Epithelial cell of proximal tubule (primary cell): ENCODE results near the gene PRR20G. TPM values are rescaled to one million over a fixed set of nuclear protein-coding genes. Genes with fewer than 3 reads are reported as not detected.
"Not testable (repeated sequence)": the region's sequence is repeated elsewhere in the genome, so short reads cannot be mapped to it uniquely, and the experiment has no call there.

Experiments used
- DNase-seq: peaks from one replicate; pipeline ENCODE4 v3.0.0-alpha.2; 2011; ENCODE audit warnings: low read depth
- H3K4me3 ChIP-seq: 2 replicates; pipeline ENCODE4 v1.5.1; 2011; ENCODE audit warnings: low read depth, mild to moderate bottlenecking, low read length
- CTCF ChIP-seq: conservative IDR thresholded peaks from 2 replicates; pipeline ENCODE4 v1.5.1; 2012; ENCODE audit warnings: low read depth, mild to moderate bottlenecking, low read length
- total RNA-seq: library from RNA; depleted of rRNA; stranded (reverse); fragments of >200 nt; gene quantifications from 2 replicates; pipeline ENCODE4 v1.2.3, GENCODE V29; 2015

Gene PRR20G
- total RNA-seq, 1 donor from 2014 or later, result not detected

GRCh38 chr3:127312818-127313217 lies 25.0 kb upstream of the PRR20G start:
- DNase-seq, result no peak
- TF ChIP-seq CTCF, result no peak
- H3K4me3 ChIP-seq, result no peak overlapping the region

GRCh38 chr3:127308821-127309220 lies 21.0 kb upstream of the PRR20G start:
- not testable (repeated sequence) for DNase-seq, H3K4me3 ChIP-seq

GRCh38 chr3:127307916-127308315 lies 20.1 kb upstream of the PRR20G start:
- TF ChIP-seq CTCF, result no peak
- H3K4me3 ChIP-seq, result no peak overlapping the region
- DNase-seq, result no peak

- no peak for TF ChIP-seq CTCF
These were observed 19.4 kb upstream of the PRR20G start for GRCh38 chr3:127307112-127307835.

GRCh38 chr3:127306361-127307111 lies 18.7 kb upstream of the PRR20G start:
- no peak for TF ChIP-seq CTCF
- no peak overlapping the region for H3K4me3 ChIP-seq
- no peak for DNase-seq

More at GRCh38 chr3:127307112-127307835, 19.4 kb upstream of the PRR20G start:
- DNase-seq, result no peak
- H3K4me3 ChIP-seq, result no peak overlapping the region

GRCh38 chr3:127305499-127306060 lies 17.7 kb upstream of the PRR20G start:
- no peak overlapping the region for H3K4me3 ChIP-seq
- no peak for DNase-seq
- TF ChIP-seq CTCF, result no peak

GRCh38 chr3:127304121-127304744 lies 16.4 kb upstream of the PRR20G start:
- no peak for TF ChIP-seq CTCF
- H3K4me3 ChIP-seq, result no peak overlapping the region
- no peak for DNase-seq
